NCI-H1048 (cell line): ENCODE measurements around the gene KCTD16.

Experiments
- DNase-seq: peaks from one replicate; lab custom pipeline; 2025; lab: John Stamatoyannopoulos, UW

The KCTD16 gene

GRCh38 chr5:144207875-144208444 lies 37.3 kb downstream of the KCTD16 start:
- DNase-seq, result no peak

- no peak for DNase-seq
These were observed 38.7 kb downstream of the KCTD16 start for GRCh38 chr5:144209361-144209760.

DNA sequence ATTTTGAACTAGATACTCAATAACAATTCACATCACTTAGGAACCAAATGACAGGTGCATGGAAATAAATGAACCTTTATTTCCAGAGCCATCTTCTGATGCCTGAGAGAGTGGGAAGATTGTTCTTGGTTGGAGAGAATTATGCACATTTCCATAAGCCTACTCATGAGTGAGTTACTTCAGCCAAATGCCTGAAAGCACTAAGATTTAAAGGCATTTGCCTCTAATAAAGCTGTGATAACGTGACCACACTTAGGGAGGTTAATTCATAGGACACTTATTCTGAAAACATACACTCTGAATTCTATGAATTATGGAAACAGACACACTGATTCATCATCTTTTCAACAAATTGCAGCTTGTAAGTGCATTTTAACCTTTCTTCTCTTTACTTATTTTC lies 40.0 kb downstream of the KCTD16 start:
- no peak for DNase-seq

GRCh38 chr5:144219869-144220268 lies 49.2 kb downstream of the KCTD16 start:
- no peak for DNase-seq

- DNase-seq, result no peak
These were observed 56.8 kb downstream of the KCTD16 start for GRCh38 chr5:144227363-144227999.

GRCh38 chr5:144230806-144231205 lies 60.1 kb downstream of the KCTD16 start:
- DNase-seq, result no peak

DNA sequence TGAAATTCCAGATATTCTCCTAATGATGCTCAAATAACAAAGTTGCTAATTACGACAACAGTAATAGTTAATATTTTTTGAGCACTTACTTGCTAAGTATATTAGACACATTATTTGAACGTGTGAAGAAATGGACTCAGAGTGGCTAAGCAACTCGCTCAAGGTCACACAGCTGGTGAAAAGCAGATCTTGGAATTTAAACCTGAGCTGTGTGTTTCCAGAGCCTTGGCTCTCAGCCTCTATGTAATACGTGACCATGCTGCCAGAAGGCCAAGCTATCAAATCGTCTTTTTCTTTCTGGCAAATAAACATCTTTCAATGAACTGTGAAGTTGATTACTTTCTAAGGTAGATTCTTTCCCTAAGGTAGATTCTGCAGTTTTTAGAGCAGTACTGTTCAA lies 61.6 kb downstream of the KCTD16 start:
- DNase-seq, result no peak

DNA sequence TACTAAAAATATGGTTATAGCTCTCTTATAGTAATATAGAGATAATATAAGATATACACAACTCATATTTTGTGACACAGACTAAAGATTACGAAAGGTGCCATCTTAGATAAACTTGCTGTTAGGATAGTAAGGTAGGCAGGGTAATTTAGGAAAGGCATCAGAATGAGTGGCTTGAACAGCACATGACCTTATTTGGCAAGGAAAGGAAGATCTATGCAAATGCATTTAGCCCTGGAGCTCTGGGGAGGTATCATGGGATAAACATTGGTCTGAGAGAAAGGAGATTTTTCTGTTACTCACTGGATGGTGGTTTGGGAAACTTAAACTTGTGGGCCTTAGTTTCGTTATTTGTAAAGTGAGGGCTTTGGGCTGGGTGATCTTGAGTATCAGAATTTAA lies 65.8 kb downstream of the KCTD16 start:
- no peak for DNase-seq

GRCh38 chr5:144237851-144238250 lies 67.2 kb downstream of the KCTD16 start:
- no peak for DNase-seq

- DNase-seq, result no peak
These were observed 76.5 kb downstream of the KCTD16 start for GRCh38 chr5:144247131-144247530.

DNA sequence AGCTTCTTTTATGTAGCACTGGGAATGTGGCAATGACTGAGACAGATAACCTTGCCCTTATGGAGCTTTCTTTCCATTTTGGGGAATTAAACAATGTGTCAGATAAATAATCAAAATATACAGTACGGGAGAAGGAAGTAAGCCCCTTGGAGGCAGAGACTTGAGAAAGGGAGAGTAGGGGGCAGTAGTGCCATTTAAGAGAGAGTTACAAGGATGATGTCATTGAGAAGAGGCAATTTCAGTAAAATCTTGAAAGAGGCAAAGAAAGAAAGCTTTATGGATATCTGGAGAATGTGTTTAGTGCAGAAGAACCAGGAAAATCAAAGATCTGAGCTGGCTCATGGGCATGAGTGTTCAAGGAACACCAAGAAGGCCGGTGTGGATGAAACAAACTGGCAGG lies 77.3 kb downstream of the KCTD16 start:
- no peak for DNase-seq

DNA sequence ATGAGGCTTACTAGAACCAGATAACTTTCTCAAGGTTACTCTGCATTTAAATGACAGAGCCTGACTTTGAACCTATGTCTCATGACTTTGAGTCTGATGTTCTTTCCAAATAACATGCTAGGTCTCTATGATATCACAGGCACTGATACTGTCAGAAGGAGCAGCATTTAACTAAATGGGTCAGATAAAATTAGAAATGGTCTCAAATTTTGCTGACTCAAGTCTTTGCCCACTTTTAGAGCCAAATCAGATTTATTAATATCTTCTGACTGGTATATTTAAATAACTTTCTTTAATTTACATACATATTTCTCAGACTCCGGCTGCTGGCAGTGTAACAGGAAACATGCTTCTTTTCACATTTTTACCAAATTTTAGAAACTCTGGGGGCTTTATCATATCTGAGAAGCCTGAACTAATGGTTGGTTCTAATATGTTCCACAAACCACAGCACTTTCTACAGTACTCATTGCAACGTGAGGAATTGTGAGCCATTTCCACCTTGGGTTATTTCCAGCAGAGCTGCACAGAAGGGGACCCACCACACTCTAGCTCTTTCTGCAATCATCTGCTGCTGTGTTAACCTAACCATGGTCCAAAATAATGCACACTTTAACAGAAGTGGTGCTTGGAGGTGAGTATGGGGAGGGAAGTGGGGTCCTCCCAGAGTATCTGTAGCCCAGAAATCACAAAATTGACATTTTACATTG lies 79.2 kb downstream of the KCTD16 start:
- DNase-seq, result no peak

- DNase-seq, result no peak
These were observed 83.9 kb downstream of the KCTD16 start for GRCh38 chr5:144254552-144254951.

- no peak for DNase-seq
These were observed 89.4 kb downstream of the KCTD16 start for GRCh38 chr5:144260121-144260520.

- no peak for DNase-seq
These were observed 95.1 kb downstream of the KCTD16 start for GRCh38 chr5:144265643-144266247.

- DNase-seq, result no peak
These were observed 97.4 kb downstream of the KCTD16 start for GRCh38 chr5:144267961-144268513.

DNA sequence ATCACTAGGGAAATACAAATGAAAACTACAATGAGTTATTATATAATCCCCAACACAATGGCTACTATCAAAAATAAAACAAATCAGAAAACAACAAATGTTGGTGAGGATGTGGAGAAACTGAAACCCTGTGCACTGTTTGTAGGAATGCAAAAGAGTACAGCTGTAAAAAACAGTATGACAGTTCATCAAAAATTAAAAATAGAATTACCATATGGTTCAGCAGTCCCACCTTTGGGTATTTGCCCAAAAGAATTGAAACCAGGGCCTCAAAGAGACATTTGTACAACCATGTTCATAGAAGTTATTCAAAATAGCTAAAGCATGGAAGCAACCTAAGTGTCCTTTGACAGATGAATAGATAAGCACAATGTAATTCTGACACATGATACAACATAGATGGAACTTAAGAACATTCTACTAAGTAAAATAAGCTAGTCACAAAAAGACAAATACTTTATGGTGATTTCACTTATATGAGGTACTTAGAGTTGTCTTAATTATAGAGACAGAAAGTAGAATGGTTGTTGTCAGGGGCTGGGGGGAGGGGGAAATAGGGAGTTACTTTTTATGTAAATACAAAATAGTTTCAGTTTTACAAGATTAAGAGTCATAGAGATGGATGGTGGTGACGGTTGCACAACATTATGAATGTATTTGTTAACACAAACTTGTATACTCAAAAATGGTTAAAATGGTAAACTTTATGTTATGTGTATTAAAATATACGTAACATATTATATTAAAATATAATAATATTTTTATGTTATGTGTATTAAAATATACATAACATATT lies 102.8 kb downstream of the KCTD16 start:
- DNase-seq, result no peak

DNA sequence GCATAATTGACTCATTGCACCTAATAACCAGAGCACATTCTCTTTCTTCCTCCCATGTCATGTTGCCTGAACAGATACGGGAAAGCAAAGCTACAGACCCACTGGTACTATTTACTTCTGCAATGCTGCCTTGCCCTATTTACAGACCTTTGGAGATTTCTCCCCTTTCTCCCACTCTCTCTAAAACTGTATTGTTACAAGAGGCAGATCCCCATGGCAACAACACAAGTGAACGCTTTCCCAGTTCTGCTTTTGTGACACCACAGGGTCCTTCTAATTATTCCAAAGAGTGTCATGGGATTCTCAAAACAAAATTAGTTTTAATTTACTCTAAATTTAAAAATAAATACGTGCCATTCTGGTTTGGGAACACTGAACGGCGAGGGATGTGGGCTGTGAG lies 104.7 kb downstream of the KCTD16 start:
- no peak for DNase-seq

- no peak for DNase-seq
These were observed 105.6 kb downstream of the KCTD16 start for GRCh38 chr5:144276034-144276822.

DNA sequence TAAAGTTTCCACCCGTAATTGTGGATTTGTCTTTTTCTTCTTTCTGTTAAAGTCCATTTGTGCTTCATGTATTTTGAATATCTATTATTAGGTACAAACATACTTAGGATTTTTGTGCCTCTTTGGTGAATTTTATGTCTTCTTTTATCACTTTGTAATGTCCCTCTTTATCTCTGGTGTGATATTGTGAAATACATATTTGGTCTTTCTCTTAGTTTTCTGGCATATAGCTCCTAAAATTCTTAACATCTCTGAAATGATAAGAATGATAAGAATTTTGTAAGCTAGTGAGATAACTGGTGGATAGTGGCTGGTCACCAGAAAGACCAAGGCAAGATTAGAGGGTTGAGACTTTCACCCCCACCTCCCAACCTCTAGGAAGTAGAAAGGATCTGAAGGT lies 111.1 kb downstream of the KCTD16 start:
- no peak for DNase-seq

DNA sequence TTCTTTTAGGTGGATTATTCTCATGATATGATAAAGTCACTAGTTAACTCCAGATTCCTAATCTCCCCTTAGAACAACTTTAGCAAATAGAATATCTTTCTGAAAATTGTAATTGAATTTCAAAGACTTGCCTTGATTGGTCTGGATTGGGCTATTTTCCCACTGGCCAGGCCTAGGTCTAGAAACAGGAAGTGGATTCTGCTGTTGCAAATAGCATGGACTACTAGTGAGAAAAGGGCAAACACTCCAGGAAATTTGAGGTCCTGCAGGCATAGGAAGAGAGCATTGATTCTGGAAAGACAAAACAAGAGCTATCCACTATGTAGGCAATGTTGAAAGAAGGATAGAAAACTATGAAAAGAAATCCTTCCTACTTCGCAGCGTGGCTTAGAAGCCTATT lies 113.4 kb downstream of the KCTD16 start:
- no peak for DNase-seq
